Medulla oblongata (tissue), 1 donor: ENCODE results near the gene BLNK.
"Not testable (repeated sequence)": the region's sequence is repeated elsewhere in the genome, so short reads cannot be mapped to it uniquely, and the experiment has no call there.

Source experiments
- DNase-seq: peaks from one replicate; pipeline ENCODE4 v3.0.0-alpha.2; 2015; ENCODE audit errors: extremely low spot score

BLNK gene

GRCh38 chr10:96271016-96271815 is at the start of gene BLNK:
Gene BLNK (minus strand): TSS chr10:96271569. CDS start chr10:96271398, 171 bp downstream.
- peak; percentile 78 for DNase-seq

DNA sequence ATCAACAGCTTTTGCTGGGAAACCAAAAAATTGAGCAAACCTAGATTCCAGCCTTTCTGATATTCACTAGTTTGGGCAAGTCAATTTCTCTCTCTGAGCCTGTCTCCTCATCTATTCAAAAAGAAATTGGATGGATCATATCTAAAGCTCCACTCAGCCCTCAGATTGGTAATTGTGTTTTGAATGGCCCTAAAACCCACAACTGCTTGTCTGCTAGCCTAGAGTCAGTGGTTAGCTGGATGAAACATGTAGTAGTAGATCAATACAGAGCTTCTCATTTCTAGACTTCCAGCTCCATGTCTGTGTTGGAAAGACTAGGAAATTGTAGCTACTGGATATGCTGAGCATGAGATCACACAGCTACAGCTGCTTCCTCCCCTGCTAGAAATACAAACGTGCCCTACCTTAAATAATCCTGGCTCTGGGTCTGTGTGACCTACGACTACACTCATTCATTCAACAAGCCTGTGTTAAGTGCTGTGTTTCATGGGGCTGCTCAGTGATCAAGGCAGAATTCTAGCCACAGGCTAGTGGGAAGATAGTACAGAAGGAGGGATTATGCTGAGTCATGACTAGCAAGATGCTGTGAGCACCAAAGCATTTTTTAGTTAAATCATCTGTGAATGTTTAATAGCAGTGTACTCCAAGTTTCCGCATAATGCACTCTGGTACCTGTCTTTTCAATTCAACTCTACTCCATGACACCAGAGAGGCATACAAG is 48.5 kb upstream of the BLNK start:
- DNase-seq, result no peak

DNA sequence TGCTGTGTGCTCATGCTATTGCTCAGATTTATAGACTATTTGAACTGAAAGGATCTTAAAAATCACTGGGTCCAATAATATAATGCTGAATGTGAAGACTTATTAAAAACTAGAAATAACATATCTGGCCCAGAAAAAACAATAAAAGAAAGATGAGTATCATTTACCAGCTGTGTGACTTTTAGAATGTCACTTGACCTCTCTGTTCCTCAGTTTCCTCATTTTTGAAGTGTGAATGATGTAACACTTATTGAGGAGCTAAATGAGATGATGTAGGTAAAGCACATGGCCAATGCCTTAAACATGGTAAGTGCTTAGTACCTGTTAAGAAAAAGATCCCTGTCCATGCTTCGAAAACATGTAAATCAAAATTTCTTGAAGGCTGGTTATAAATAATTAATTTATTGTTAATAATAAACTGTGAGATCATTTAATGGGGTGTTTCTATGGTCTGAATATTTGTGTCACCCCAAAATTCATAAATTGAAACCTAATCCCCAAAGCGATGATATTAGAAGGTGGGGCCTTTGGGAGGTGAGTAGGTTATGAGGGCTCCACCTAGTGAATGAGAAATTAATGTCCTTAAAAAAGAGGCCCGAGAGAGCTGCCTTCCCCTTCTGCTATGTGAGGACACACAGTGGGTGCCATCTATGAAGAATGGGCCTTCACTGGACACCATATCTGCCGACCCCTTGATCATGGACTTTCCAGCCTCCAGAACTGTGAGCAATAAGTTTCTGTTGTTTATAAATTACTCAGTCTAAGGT is 45.9 kb upstream of the BLNK start:
- DNase-seq, result no peak

DNA sequence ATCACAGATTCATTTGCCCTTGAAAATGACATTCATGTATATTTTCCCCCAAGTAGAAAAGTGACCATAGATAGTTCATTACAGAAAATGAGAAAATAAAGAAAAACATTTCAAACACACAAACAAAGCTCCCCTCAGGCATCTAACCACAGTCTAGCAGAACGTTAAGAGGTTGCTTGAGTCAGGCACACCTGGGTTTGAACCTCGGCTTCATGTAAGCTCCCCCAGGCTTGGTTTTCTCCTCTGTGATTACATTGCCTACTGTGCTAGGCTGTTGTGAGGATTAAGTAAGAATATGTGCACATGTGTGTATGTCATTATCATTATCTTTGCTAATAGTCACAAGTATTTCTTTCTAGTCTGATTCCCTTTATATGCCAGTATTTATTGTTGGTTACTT is 42.0 kb upstream of the BLNK start:
- no peak for DNase-seq

- DNase-seq, result no peak
Measured at GRCh38 chr10:96311180-96311715, 39.9 kb upstream of the BLNK start.

DNA sequence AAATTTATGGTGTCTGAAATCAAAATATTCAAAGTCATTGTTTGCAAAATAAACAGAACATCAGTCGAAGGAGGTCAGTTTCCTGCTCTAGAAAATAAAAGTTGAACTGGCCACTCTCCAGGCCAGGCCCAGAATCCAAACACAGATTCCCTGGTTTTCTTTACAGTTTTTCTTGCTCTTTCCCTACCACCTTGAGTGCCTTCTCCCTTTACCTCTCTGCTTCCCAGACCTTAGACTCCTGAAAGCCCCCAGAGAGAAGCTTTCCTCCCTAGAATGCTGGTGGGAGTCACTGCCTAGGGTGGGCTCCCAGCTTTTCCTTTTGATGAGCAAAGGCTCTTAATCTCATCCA is 38.9 kb upstream of the BLNK start:
- no peak for DNase-seq

DNA sequence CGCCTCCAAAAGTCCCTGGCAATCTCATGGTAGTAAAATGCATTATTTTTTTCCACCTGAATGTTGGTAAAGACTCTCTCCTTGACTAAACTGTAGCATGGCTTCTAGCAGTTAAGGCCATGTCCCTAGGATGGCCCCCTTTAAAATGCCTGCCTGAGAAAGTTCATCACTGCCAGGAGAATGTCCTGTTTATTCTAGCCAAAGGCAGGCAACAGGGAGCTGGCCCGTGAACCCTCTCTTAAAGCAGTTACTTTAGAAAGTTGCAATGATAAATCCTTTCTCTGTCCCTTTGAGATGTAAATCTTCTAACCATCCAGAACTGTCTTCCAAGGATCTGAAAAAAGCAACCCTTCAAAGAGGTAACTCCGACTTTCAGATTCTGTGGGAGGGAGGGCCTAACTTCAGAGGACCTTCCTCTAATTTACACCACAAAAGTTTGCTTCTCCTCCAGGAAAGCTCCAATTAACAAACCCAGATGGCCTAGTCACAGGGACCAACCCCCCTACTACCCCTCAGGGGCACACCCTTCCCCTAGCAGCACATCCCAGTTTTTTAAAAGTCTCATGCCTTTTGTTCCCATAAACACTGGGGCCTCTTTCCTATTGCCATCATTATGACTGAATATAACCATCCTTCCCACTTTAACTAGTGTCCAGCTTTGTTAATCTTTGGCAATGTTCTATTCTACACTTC is 38.4 kb upstream of the BLNK start:
- DNase-seq, result no peak

- DNase-seq, result not testable (repeated sequence)
Measured at GRCh38 chr10:96308854-96309253, 37.5 kb upstream of the BLNK start.

DNA sequence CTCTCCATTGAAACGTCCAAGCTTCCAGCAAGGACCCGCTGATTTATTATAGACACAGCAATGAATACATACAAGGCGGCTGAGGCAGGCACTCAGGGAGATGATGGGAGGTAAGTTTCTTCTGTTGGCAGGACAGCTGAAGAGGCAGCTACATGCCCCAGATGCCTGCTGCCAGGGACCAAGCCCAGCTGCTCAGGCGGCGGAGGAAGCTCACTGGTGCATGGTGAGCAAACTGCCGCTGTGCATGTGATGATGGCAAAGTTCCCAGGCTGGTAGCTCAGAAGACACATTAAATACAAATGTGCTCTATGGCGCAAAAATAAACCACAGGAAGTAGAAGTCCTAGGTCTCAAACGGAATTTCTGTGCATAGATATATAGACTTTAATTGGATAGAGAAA is 35.1 kb upstream of the BLNK start:
- peak; percentile 78 for DNase-seq

- DNase-seq, result no peak
Measured at GRCh38 chr10:96305019-96305418, 33.6 kb upstream of the BLNK start.

DNA sequence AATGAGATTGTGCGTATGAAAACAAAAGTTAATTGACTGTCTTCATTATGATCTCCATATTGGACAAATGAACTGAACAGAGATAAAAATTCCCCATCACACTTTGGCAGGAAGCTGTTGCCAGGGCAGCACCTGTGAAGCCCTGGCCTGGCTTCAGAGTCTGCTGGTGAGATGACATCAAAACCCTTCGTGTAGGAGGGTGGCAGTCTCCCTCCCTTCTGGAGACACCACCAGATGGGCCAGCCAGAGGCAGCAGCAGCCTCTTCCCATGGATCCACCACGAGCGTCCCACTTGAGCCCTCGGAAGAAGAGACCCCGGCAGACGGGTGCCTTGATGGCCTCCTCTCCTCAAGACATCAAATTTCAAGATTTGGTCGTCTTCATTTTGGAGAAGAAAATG is 32.9 kb upstream of the BLNK start, which contains the start of gene DNTT:
TSS of gene DNTT (plus strand) at position 205 of the 400 bp plus-strand sequence. CDS start at position 269, 64 bp downstream.
- DNase-seq, result no peak

DNA sequence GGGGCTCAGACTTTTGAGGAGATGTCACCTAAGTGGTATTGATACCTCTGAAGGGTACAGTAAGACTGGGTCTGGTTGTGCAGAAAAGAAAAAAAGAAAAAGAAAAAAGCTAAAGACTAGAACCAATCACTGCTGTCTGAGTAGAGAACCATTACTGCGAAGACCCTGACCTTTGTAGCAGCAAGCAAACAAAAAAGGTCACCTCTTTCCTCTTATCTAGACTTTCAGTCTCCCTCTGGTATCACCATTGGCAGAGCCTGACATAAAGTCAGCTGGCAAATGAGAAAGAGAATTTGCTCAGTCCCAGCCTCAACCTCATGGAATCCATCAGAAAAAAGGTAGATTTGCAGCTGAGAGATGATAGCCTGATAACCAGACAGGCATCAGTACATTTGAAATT is 30.2 kb upstream of the BLNK start:
- DNase-seq, result no peak

GRCh38 chr10:96299383-96299782 is 28.0 kb upstream of the BLNK start:
- DNase-seq, result peak; percentile 12

- no peak for DNase-seq
Measured at GRCh38 chr10:96298362-96298761, 27.0 kb upstream of the BLNK start.

DNA sequence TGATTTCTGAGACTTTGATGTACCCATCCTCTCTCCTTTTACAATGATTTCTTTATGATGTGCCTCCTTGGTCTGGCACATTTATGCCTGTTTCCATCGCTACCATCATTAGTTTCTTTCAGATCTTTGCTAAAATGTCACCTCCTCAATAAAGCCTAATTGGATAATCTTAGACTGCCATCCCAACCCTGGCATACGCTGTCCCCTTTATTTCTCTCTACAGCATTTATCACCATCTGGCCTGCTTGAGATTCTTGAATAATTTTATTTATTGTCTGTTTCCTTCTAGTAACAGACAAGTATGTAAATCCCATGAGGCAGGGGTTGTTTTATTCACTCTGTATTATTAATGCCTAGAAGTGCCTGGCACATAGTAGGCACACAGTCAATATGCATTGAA is 26.1 kb upstream of the BLNK start:
- DNase-seq, result no peak

- DNase-seq, result no peak
Measured at GRCh38 chr10:96295475-96295874, 24.1 kb upstream of the BLNK start.

GRCh38 chr10:96292971-96293920 is 21.9 kb upstream of the BLNK start:
- DNase-seq, result peak; percentile 77

DNA sequence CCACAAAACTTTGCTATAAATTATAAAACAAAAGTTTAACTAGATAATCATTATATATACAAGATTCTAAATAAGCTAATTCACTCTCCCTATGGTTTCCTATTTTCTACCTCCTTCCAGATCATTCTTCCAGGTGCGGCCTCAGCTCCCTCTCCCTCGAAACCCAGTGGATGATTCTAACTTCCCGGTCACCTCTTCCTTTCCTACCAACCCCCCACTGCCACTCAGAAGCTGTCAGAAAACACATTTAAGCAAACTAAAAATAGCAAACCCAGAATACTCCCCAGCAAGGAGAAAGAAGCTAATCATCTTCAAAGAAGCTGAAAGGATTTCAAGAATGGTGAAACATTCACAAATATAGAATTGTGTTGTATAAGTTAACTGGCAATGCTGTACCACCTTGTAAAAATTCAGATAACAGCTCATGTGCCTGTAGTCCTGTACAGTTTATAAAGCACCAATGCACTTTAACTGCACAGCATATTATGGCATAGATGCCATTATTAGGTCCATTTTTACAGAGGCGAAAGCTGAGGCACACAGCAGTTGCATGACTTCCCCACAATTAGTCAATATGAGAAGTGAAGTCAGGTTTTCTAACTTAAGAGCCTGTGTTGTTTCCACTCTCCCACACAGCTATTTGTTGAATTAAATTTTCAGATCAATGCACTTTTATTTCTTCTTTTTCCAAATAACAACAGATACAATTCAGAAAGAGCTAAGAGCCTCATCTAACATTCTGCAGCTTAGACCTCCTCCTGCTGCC is 19.2 kb upstream of the BLNK start:
- DNase-seq, result no peak

DNA sequence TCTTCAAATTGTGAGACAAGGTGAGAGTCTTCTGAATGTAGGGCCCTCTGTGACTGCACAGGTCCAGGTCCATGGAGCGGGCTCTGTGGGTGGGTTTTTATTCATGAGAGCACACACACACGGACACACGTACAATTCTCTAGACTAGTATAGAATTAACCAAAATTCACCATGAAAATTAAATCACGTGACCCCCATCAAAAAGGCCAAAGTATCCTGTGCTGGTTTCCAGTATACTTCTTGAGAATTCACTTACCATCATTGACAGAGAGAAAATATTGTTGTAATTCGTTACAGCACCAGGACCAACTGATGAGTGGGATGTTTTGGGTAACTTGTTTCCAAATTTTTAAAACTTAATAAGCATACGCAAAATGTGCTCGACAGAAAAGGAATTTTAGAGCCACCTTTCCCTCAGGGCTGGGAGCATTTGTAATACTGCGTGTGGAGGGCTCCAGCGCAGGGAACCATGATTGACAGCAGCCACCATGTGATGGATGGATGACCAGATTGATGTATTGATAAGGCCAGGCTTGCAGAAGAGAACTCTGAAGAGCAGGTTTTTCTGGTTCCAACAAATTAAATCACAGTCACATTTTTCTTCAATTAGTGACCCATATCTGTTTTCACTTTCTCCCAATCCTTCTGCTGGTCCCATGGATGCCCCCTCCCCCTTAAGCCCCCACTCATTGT is 18.0 kb upstream of the BLNK start:
- DNase-seq, result no peak
